IPS-18c (cell line): ENCODE results near the gene BICC1.
A peak's percentile ranks its signal among the peaks of the same experiment; 100 is the strongest.

Source experiments
- H3K4me3 ChIP-seq: 2 replicates; pipeline ENCODE4 v1.7.0; 2013; ENCODE audit warnings: low read depth, mild to moderate bottlenecking, low read length, moderate library complexity; ENCODE audit not compliant: insufficient read depth
- H3K9me3 ChIP-seq: one replicate; pipeline ENCODE4 v1.6.1; 2013; ENCODE audit warnings: mild to moderate bottlenecking, low read length, moderate library complexity; ENCODE audit not compliant: control insufficient read depth, insufficient read depth

The BICC1 gene

GRCh38 chr10:58512491-58513187 lies at the start of gene BICC1:
Gene BICC1, plus strand, starts transcription at chr10:58512872. Its CDS starts 272 bp downstream, at chr10:58513144.
- Histone ChIP-seq H3K9me3 (no peaks in the 10 kb centered on the region), H3K4me3 (peak within 1 kb of the TSS; percentile 73)

GRCh38 chr10:58464956-58465355 lies 47.7 kb upstream of the BICC1 start:
- Histone ChIP-seq H3K4me3 (no peak overlapping the region), H3K9me3 (no peaks in the 10 kb centered on the region)

- Histone ChIP-seq H3K9me3 (no peaks in the 10 kb centered on the region), H3K4me3 (no peak overlapping the region)
Measured at GRCh38 chr10:58465629-58466028, 47.0 kb upstream of the BICC1 start.

- H3K9me3 ChIP-seq: no peaks in the 10 kb centered on the region
- H3K4me3 ChIP-seq: no peak overlapping the region
Measured at GRCh38 chr10:58467931-58468635, 44.6 kb upstream of the BICC1 start.

- H3K4me3 ChIP-seq: no peak overlapping the region
- no peaks in the 10 kb centered on the region for H3K9me3 ChIP-seq
Measured at GRCh38 chr10:58473976-58474375, 38.7 kb upstream of the BICC1 start.

- no peaks in the 10 kb centered on the region for H3K9me3 ChIP-seq
- H3K4me3 ChIP-seq: no peak overlapping the region
Measured at GRCh38 chr10:58475322-58476277, 37.1 kb upstream of the BICC1 start.

- Histone ChIP-seq H3K9me3 (no peaks in the 10 kb centered on the region), H3K4me3 (no peak overlapping the region)
Measured at GRCh38 chr10:58477122-58477521, 35.5 kb upstream of the BICC1 start.

GRCh38 chr10:58477902-58478301 lies 34.8 kb upstream of the BICC1 start:
- no peaks in the 10 kb centered on the region for H3K9me3 ChIP-seq

GRCh38 chr10:58479045-58479444 lies 33.6 kb upstream of the BICC1 start:
- H3K9me3 ChIP-seq: no peaks in the 10 kb centered on the region
- H3K4me3 ChIP-seq: no peak overlapping the region

More at GRCh38 chr10:58477902-58478301, 34.8 kb upstream of the BICC1 start:
- H3K4me3 ChIP-seq: no peak overlapping the region

GRCh38 chr10:58480321-58480720 lies 32.4 kb upstream of the BICC1 start:
- Histone ChIP-seq H3K9me3 (no peaks in the 10 kb centered on the region), H3K4me3 (no peak overlapping the region)

GRCh38 chr10:58481569-58482109 lies 31.0 kb upstream of the BICC1 start:
- Histone ChIP-seq H3K9me3 (no peaks in the 10 kb centered on the region), H3K4me3 (no peak overlapping the region)

- no peak overlapping the region for H3K4me3 ChIP-seq
- no peaks in the 10 kb centered on the region for H3K9me3 ChIP-seq
Measured at GRCh38 chr10:58486821-58487220, 25.9 kb upstream of the BICC1 start.

GRCh38 chr10:58488921-58489320 lies 23.8 kb upstream of the BICC1 start:
- Histone ChIP-seq H3K4me3 (no peak overlapping the region), H3K9me3 (no peaks in the 10 kb centered on the region)

- no peak overlapping the region for H3K4me3 ChIP-seq
- no peaks in the 10 kb centered on the region for H3K9me3 ChIP-seq
Measured at GRCh38 chr10:58502956-58503355, 9.7 kb upstream of the BICC1 start.

GRCh38 chr10:58508316-58508715 lies 4.4 kb upstream of the BICC1 start:
- Histone ChIP-seq H3K9me3 (no peaks in the 10 kb centered on the region), H3K4me3 (no peak overlapping the region)

GRCh38 chr10:58511765-58512490 lies 744 bp upstream of the BICC1 start:
- Histone ChIP-seq H3K4me3 (peak overlapping the region; percentile 11; the same call in 1 of the 2 replicates), H3K9me3 (no peaks in the 10 kb centered on the region)
